Measurements from ENCODE around the gene VPS26B. TPM values are rescaled to one million over a fixed set of nuclear protein-coding genes. Genes with fewer than 3 reads are reported as not detected.

Gene VPS26B
- total and polyA plus RNA-seq, 4 donors: 17.1 to 37.6 (median 27.4) TPM

DNA sequence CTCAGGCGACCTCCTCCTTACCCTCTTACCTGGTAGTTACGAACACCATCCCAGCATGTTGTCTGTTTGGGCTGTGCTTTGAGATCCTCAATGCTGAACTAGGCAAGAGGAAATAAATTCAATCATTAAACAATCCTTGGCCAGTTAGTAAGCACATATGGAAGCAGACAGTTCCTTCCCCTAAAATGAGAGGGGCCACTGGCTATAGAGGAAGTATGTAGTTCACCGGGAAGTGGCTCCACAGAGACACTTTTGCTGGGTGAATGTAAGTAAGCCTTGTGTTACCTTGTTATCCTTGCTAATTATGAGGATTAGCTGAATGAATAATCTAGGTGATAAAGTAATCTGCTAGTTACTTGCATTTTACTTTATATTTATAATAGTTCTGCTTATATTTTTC lies 25.8 kb downstream of the VPS26B start:
- Histone ChIP-seq H3K9me3 (ENCODE audit: control insufficient read depth in 4 of 4, insufficient read depth in 3 of 4, low read length in 3 of 4) (no peaks in the 10 kb centered on the region), H3K4me1 (ENCODE audit: control insufficient read depth in 5 of 5, insufficient read depth in 5 of 5, low read length in 5 of 5) (peaks cover 0 to 16% (median 4%) of the 10 kb centered on the region in 5 donors), H3K4me3 (no peak overlapping the region), H3K36me3 (ENCODE audit: control insufficient read depth in 4 of 4, insufficient read depth in 4 of 4, low read length in 4 of 4) (peaks cover 16 to 40% (median 23%) of the 10 kb centered on the region in 4 donors), H3K27me3 (ENCODE audit: control insufficient read depth in 3 of 3, insufficient read depth in 3 of 3, low read length in 2 of 3) (no peaks in the 10 kb centered on the region), H3K27ac (ENCODE audit: low read depth in 1 of 2, low read length in 1 of 2) (no peak overlapping the region), H3K9ac (ENCODE audit: insufficient read depth in 1 of 2, low read length in 2 of 2) (no peak overlapping the region)
- 70 to 88% methylated on average over 3 of the region's 3 CpGs for WGBS, 2 donors
- ATAC-seq (ENCODE audit: insufficient read depth, low FRiP score) (no peak), DNase-seq (no peak)
- TF ChIP-seq, protein P1, sequence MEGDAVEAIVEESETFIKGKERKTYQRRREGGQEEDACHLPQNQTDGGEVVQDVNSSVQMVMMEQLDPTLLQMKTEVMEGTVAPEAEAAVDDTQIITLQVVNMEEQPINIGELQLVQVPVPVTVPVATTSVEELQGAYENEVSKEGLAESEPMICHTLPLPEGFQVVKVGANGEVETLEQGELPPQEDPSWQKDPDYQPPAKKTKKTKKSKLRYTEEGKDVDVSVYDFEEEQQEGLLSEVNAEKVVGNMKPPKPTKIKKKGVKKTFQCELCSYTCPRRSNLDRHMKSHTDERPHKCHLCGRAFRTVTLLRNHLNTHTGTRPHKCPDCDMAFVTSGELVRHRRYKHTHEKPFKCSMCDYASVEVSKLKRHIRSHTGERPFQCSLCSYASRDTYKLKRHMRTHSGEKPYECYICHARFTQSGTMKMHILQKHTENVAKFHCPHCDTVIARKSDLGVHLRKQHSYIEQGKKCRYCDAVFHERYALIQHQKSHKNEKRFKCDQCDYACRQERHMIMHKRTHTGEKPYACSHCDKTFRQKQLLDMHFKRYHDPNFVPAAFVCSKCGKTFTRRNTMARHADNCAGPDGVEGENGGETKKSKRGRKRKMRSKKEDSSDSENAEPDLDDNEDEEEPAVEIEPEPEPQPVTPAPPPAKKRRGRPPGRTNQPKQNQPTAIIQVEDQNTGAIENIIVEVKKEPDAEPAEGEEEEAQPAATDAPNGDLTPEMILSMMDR (IDR thresholded peaks at IDR 0.05; ENCODE audit: control extremely low read depth, extremely low read depth): no peak

DNA sequence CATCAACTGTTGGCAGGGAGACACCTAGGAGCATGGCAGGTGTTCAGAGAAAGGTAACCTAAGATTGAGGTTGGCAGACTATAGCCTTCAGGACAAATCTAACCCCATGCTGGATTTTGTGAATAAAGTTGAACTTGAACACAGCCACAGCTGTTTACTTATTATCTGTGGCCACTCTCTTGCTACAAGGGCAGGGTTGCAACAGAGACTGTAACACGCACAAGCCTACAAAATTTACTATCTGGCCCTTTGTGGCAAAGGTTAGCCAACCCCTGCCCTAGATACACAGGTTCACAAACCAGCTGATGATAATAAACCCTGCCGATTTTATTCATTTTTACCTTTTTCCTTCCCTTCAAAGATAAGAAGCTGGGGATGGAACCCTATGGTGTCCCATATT lies 26.2 kb downstream of the VPS26B start:
- TF ChIP-seq, protein P1 (IDR thresholded peaks at IDR 0.05; ENCODE audit: control extremely low read depth, extremely low read depth): no peak
- DNase-seq (no peak), ATAC-seq (ENCODE audit: insufficient read depth, low FRiP score) (no peak)
- H3K36me3 ChIP-seq (ENCODE audit: control insufficient read depth in 4 of 4, insufficient read depth in 4 of 4, low read length in 4 of 4): peaks cover 16 to 36% (median 23%) of the 10 kb centered on the region in 4 donors
- no peak overlapping the region for H3K9ac ChIP-seq (ENCODE audit: insufficient read depth in 1 of 2, low read length in 2 of 2)
- H3K27me3 ChIP-seq (ENCODE audit: control insufficient read depth in 3 of 3, insufficient read depth in 3 of 3, low read length in 2 of 3): no peaks in the 10 kb centered on the region
- no peak overlapping the region for H3K4me3 ChIP-seq
- peaks cover 0 to 16% (median 4%) of the 10 kb centered on the region in 5 donors for H3K4me1 ChIP-seq (ENCODE audit: control insufficient read depth in 5 of 5, insufficient read depth in 5 of 5, low read length in 5 of 5)
- no peak overlapping the region for H3K27ac ChIP-seq (ENCODE audit: low read depth in 1 of 2, low read length in 1 of 2)
- no peaks in the 10 kb centered on the region for H3K9me3 ChIP-seq (ENCODE audit: control insufficient read depth in 4 of 4, insufficient read depth in 3 of 4, low read length in 3 of 4)
- WGBS, 2 donors: 65 to 89% methylated on average over 2 of the region's 2 CpGs

DNA sequence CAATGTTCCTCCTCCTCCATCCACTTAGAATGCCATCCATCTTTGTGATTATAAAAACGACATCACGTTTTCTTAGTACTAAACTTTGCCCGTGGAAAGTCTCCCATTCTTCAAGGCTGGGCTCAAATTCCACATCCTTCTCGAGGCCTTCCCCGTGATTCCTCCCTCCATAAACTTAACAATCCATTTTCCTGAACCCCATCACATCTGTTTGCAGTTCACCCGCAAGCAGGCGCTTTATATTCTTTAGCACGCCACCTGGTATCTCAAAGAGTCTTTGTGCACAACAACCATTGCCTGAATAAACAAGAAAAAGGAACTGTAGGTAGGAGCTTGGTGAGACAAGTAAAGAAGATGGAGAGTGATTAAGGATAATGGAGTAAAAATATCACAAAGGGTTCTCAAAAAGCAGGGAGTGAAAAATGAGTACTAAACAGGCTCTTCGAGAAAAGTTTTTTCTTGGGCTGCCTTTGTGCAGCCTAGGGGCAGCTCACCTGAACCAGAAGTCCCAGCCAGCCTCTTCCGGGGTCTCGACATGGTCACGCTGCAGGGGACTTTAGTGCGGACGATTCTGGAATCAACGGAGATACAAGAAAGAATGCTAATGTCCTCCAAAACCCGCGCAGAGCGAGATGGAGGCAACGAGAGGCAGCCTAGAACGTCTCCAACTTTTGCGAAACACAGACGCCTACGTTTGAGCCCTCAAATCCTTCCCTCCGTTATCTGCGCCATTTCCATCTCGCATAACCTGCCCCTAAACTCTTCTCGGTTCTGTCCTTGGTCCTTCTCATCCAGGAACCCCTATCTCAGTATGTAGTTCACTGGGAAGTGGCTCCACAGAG lies 28.1 kb downstream of the VPS26B start:
- TF ChIP-seq, protein P1 (IDR thresholded peaks at IDR 0.05; ENCODE audit: control extremely low read depth, extremely low read depth): no peak
- peak; percentile 4 for ATAC-seq (ENCODE audit: insufficient read depth, low FRiP score)
- WGBS, 2 donors: 6% methylated on average over 27 of the region's 27 CpGs
- Histone ChIP-seq H3K27me3 (ENCODE audit: control insufficient read depth in 3 of 3, insufficient read depth in 3 of 3, low read length in 2 of 3) (no peaks in the 10 kb centered on the region), H3K9ac (ENCODE audit: insufficient read depth in 1 of 2, low read length in 2 of 2) (peak overlapping the region; percentile 44 to 84), H3K36me3 (ENCODE audit: control insufficient read depth in 4 of 4, insufficient read depth in 4 of 4, low read length in 4 of 4) (peaks cover 15 to 26% (median 22%) of the 10 kb centered on the region in 4 donors), H3K4me1 (ENCODE audit: control insufficient read depth in 5 of 5, insufficient read depth in 5 of 5, low read length in 5 of 5) (peaks cover 0 to 16% (median 4%) of the 10 kb centered on the region in 5 donors), H3K9me3 (ENCODE audit: control insufficient read depth in 4 of 4, insufficient read depth in 3 of 4, low read length in 3 of 4) (no peaks in the 10 kb centered on the region), H3K27ac (ENCODE audit: low read depth in 1 of 2, low read length in 1 of 2) (peak overlapping the region; percentile 49 to 67), H3K4me3 (peak overlapping the region; percentile 88)
- no peak for DNase-seq
